IMR-90 (cell line): ENCODE measurements around the gene TMEM245. TPM values are rescaled to one million over a fixed set of nuclear protein-coding genes. Genes with fewer than 3 reads are reported as not detected.

ENCODE experiments used
- ATAC-seq: fragments of 200-7000 bp; cut with Tn5 transposase; 2 replicates; pipeline ENCODE4 v1.9.1; 2020; ENCODE audit warnings: low read depth, mild to moderate bottlenecking, moderate library complexity
- BruUV-seq: library from RNA; stranded (reverse); fragments of 400-500 nt; replicated peaks from 2 replicates; lab custom pipeline; 2021; lab: Mats Ljungman, UMichigan
- CTCF ChIA-PET: fragments of 300-600 bp; formaldehyde crosslinking; extraction: SDS; loops from one replicate; lab custom pipeline; 2021; ENCODE audit warnings: antibody characterized with exemption; lab: Yijun Ruan, JAX
- POLR2A ChIA-PET: fragments of 300-600 bp; sonication (Branson Sonifier 250); formaldehyde crosslinking; loops from one replicate; lab custom pipeline; 2022; ENCODE audit warnings: antibody characterized with exemption; ENCODE audit not compliant: unreplicated experiment; lab: Charles Lee
- DNase-seq: peaks from one replicate; pipeline ENCODE4 v3.0.0; 2013
- H2AFZ ChIP-seq: replicated peaks from 2 replicates; pipeline ENCODE3; 2013; ENCODE audit warnings: low read length, mild to moderate bottlenecking; ENCODE audit not compliant: poor library complexity
- H2AK5ac ChIP-seq: 2 replicates; pipeline ENCODE4 v1.6.1; 2013; ENCODE audit warnings: low read depth, low read length, inconsistent platforms
- H2AK9ac ChIP-seq: replicated peaks from 2 replicates; pipeline ENCODE3; 2013; ENCODE audit warnings: mild to moderate bottlenecking, low read depth, low read length, moderate library complexity; ENCODE audit not compliant: poor library complexity
- H2BK120ac ChIP-seq: 2 replicates; pipeline ENCODE4 v1.6.1; 2013; ENCODE audit warnings: low read depth, low read length, inconsistent platforms
- H2BK15ac ChIP-seq: 3 replicates; pipeline ENCODE4 v1.6.1; 2013; ENCODE audit warnings: low read depth, low read length, inconsistent platforms
- H2BK20ac ChIP-seq: 2 replicates; pipeline ENCODE4 v1.6.1; 2013; ENCODE audit warnings: low read depth, mild to moderate bottlenecking, inconsistent platforms, low read length, moderate library complexity
- H2BK5ac ChIP-seq: 2 replicates; pipeline ENCODE4 v1.6.1; 2013; ENCODE audit warnings: mild to moderate bottlenecking, low read depth, low read length, inconsistent platforms; ENCODE audit not compliant: poor library complexity, severe bottlenecking
- H3K14ac ChIP-seq: replicated peaks from 2 replicates; pipeline ENCODE4 v1.6.1; 2013; ENCODE audit warnings: low read depth, low read length, inconsistent platforms
- H3K18ac ChIP-seq: 2 replicates; pipeline ENCODE4 v1.6.1; 2013; ENCODE audit warnings: low read depth, low read length, control low read depth
- H3K23ac ChIP-seq: 2 replicates; pipeline ENCODE4 v1.6.1; 2013; ENCODE audit warnings: low read depth, low read length, inconsistent platforms
- H3K27ac ChIP-seq: 2 replicates; pipeline ENCODE4 v1.5.1; 2013; ENCODE audit warnings: mild to moderate bottlenecking, control low read depth, low read length; ENCODE audit not compliant: insufficient read depth
- H3K27me3 ChIP-seq: 2 replicates; pipeline ENCODE4 v1.6.1; 2013; ENCODE audit warnings: low read length; ENCODE audit not compliant: control insufficient read depth, insufficient read depth
- H3K36me3 ChIP-seq: 2 replicates; pipeline ENCODE4 v1.6.1; 2013; ENCODE audit warnings: low read length, mixed read lengths; ENCODE audit not compliant: control insufficient read depth, insufficient read depth
- H3K4ac ChIP-seq: 2 replicates; pipeline ENCODE4 v1.6.1; 2013; ENCODE audit warnings: low read depth, low read length, inconsistent platforms
- H3K4me1 ChIP-seq: 2 replicates; pipeline ENCODE4 v1.6.1; 2013; ENCODE audit warnings: low read length, mixed read lengths; ENCODE audit not compliant: control insufficient read depth, insufficient read depth
- H3K4me2 ChIP-seq: 2 replicates; pipeline ENCODE4 v1.6.1; 2013; ENCODE audit warnings: low read depth, mild to moderate bottlenecking, control low read depth, low read length, moderate library complexity
- H3K4me3 ChIP-seq: 2 replicates; pipeline ENCODE4 v1.5.1; 2013; ENCODE audit warnings: low read depth, mild to moderate bottlenecking, control low read depth, low read length, moderate library complexity; ENCODE audit not compliant: insufficient read depth
- H3K56ac ChIP-seq: 2 replicates; pipeline ENCODE4 v1.6.1; 2013; ENCODE audit warnings: low read length, inconsistent platforms; ENCODE audit not compliant: insufficient read depth; ENCODE audit errors: extremely low read depth
- H3K79me1 ChIP-seq, 2 experiments: 2 replicates each; pipeline ENCODE4 v1.6.1; 2013; ENCODE audit warnings: low read length in 2 of 2, inconsistent platforms in 1 of 2, low read depth in 1 of 2
- H3K9ac ChIP-seq: 2 replicates; pipeline ENCODE4 v1.6.1; 2013; ENCODE audit warnings: low read depth, low read length, control low read depth
- H3K9me1 ChIP-seq: 2 replicates; pipeline ENCODE4 v1.6.1; 2013; ENCODE audit warnings: low read length, inconsistent platforms; ENCODE audit not compliant: insufficient read depth
- H3K9me3 ChIP-seq: 2 replicates; pipeline ENCODE4 v1.6.1; 2013; ENCODE audit warnings: low read length; ENCODE audit not compliant: control insufficient read depth, insufficient read depth
- H4K20me1 ChIP-seq: 2 replicates; pipeline ENCODE4 v1.6.1; 2013; ENCODE audit warnings: low read length, inconsistent platforms; ENCODE audit not compliant: insufficient read depth
- H4K5ac ChIP-seq: 2 replicates; pipeline ENCODE4 v1.6.1; 2013; ENCODE audit warnings: mild to moderate bottlenecking, low read depth, low read length, control low read depth
- H4K8ac ChIP-seq, 2 experiments: 2 replicates each; pipeline ENCODE4 v1.6.1; 2013; ENCODE audit warnings: low read depth in 2 of 2, low read length in 2 of 2, control low read depth in 1 of 2, inconsistent platforms in 1 of 2
- H4K91ac ChIP-seq: 2 replicates; pipeline ENCODE4 v1.6.1; 2013; ENCODE audit warnings: low read depth, low read length, inconsistent platforms; ENCODE audit not compliant: insufficient read depth
- BHLHE40 ChIP-seq: fragments of 150-350 bp; IDR thresholded peaks from 2 replicates; pipeline ENCODE4 v1.6.1; 2016; ENCODE audit warnings: mild to moderate bottlenecking, low read depth, low read length
- CHD1 ChIP-seq: IDR thresholded peaks from 2 replicates; pipeline ENCODE4 v1.6.1; 2012; ENCODE audit warnings: low read depth, low read length, improper control_type of control experiment
- MAFK ChIP-seq: IDR thresholded peaks from 2 replicates; pipeline ENCODE4 v1.6.1; 2012; ENCODE audit warnings: low read depth, low read length, improper control_type of control experiment
- MXI1 ChIP-seq: IDR thresholded peaks from 2 replicates; pipeline ENCODE4 v1.6.1; 2012; ENCODE audit warnings: low read depth, mild to moderate bottlenecking, low read length, moderate library complexity, borderline replicate concordance
- NFE2L2 ChIP-seq: fragments of 150-350 bp; IDR thresholded peaks from 2 replicates; pipeline ENCODE4 v1.6.1; 2016; ENCODE audit warnings: low read depth, mild to moderate bottlenecking, low read length
- WGBS, 2 experiments: methylation state at CpG; one replicate each; pipeline versions ENCODE4 v1.1.5 to v1.1.7; 2013; ENCODE audit warnings: missing lambda C conversion rate in 2 of 2; ENCODE audit not compliant: insufficient read length in 1 of 2; ENCODE audit errors: extremely low coverage in 2 of 2; 5-methylcytosine and 5-hydroxymethylcytosine counted together
- dilution Hi-C: fragments of 300-500 bp; cut with HindIII; formaldehyde crosslinking; loops from one replicate; pipeline ENCODE4 v1.14.3; 2018; ENCODE audit warnings: low sequenced_read_pairs; ENCODE audit not compliant: unreplicated experiment
- in situ Hi-C: fragments of 300-500 bp; cut with MboI; formaldehyde crosslinking; loops from 3 replicates; pipeline ENCODE4 v1.14.3; 2019; ENCODE audit warnings: low sequenced_read_pairs, inconsistent platforms, mixed read lengths
- intact Hi-C: fragments of 100-400 bp; cut with micrococcal nuclease; formaldehyde crosslinking; loops from 2 replicates; pipeline ENCODE4 v1.10.0; 2022
- polyA plus RNA-seq, 3 experiments: library from polyadenylated mRNA; depleted of rRNA; stranded (reverse); fragments of >200 nt; gene quantifications; 2 replicates each; pipeline ENCODE4 v1.2.3, GENCODE V29; 2012; ENCODE audit warnings: low replicate concordance in 1 of 3
- total RNA-seq: library from RNA; depleted of rRNA; stranded (reverse); fragments of >200 nt; gene quantifications from 2 replicates; pipeline ENCODE4 v1.2.3, GENCODE V29; 2012
- TF ChIP-seq, protein P1 (sequence below): fragments of 150-350 bp; IDR thresholded peaks from 2 replicates; pipeline ENCODE4 v1.6.1; 2016; ENCODE audit warnings: low read depth, mild to moderate bottlenecking, low read length, moderate library complexity, borderline replicate concordance

Gene TMEM245
- total and polyA plus RNA-seq, 2 of the 4 experiments (the other 2 are of a cell fraction): 24.8 to 57.9 TPM

DNA sequence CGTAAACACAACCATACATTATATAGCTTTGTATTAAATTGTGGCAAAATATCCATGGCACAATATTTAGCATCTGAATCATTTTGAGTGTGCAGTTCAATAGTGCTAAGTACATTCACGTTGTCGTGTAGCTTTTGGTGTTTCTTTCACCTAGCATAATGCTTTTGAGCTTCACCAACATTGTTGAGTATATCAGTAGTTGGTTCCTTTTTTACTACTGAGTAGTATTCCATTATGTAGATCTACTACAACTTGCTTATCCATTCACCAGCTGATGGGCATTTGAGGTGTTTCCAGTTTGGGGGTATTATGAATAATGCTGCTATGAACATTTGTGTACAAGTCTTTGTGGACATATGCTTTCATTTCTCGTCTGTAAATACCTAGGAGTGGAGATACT, 79.2 kb downstream of the TMEM245 start:
- Histone ChIP-seq H3K4me2 (no peak overlapping the region), H2BK5ac (no peak overlapping the region), H3K18ac (no peak overlapping the region), H2AK5ac (no peak overlapping the region), H4K91ac (no peak overlapping the region), H3K14ac (no peak overlapping the region), H3K23ac (no peak overlapping the region), H3K9me1 (peaks cover 7% of the 10 kb centered on the region; the same call in 1 of the 2 replicates), H3K9me3 (peaks cover 3% of the 10 kb centered on the region; the same call in 1 of the 2 replicates), H3K27me3 (no peaks in the 10 kb centered on the region), H2BK15ac (no peak overlapping the region), H4K8ac (no peak overlapping the region), H2AFZ (no peak overlapping the region), H2BK120ac (no peak overlapping the region), H3K79me1 (peaks cover 25 to 28% of the 10 kb centered on the region in 2 experiments; a peak in 3 of 4 replicates), H4K20me1 (peaks cover 3% of the 10 kb centered on the region; the same call in 1 of the 2 replicates), H3K36me3 (peaks cover 17% of the 10 kb centered on the region), H4K5ac (no peak overlapping the region), H3K4me3 (no peak overlapping the region), H3K56ac (no peak overlapping the region), H2BK20ac (no peak overlapping the region), H3K4me1 (peaks cover 14% of the 10 kb centered on the region), H2AK9ac (no peak overlapping the region), H3K9ac (no peak overlapping the region), H3K4ac (no peak overlapping the region), H3K27ac (no peak overlapping the region)
- DNase-seq (no peak), ATAC-seq (no peak)
- BruUV-seq: no TSS peak
- in situ Hi-C loops: no loop called here
- ChIA-PET POLR2A (no interaction called here), CTCF (interaction anchor here (0.6 kb wide), 1 partner anchor 56 kb away, joined by 4 read pairs; no protein-coding TSS in a partner anchor)
- WGBS, 2 experiments: no CpG with 5 or more reads among the region's 4 CpGs
- dilution Hi-C loops: no loop called here
- no peak for TF ChIP-seq CHD1
- TF ChIP-seq MXI1: no peak
- TF ChIP-seq, protein P1, sequence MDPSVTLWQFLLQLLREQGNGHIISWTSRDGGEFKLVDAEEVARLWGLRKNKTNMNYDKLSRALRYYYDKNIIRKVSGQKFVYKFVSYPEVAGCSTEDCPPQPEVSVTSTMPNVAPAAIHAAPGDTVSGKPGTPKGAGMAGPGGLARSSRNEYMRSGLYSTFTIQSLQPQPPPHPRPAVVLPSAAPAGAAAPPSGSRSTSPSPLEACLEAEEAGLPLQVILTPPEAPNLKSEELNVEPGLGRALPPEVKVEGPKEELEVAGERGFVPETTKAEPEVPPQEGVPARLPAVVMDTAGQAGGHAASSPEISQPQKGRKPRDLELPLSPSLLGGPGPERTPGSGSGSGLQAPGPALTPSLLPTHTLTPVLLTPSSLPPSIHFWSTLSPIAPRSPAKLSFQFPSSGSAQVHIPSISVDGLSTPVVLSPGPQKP: no peak
- TF ChIP-seq BHLHE40: no peak
- no peak for TF ChIP-seq MAFK
- no peak for TF ChIP-seq NFE2L2
- intact Hi-C loops: no loop called here
